WTC11 (cell line): ENCODE data around the gene UBASH3B.

ENCODE experiments used
- CTCF ChIP-seq: fragments of 200-600 bp; IDR thresholded peaks from 2 replicates; pipeline ENCODE4 v1.8.0; 2022; ENCODE audit warnings: antibody characterized with exemption
- ESRRA ChIP-seq: sonication (generic); formaldehyde crosslinking; IDR thresholded peaks from 2 replicates; pipeline ENCODE4 v1.8.1; 2022; ENCODE audit warnings: mild to moderate bottlenecking, missing genetic modification reagents, borderline replicate concordance
- FOXP1 ChIP-seq: sonication (generic); formaldehyde crosslinking; IDR thresholded peaks from 2 replicates; pipeline ENCODE4 v1.8.0; 2022; ENCODE audit warnings: missing genetic modification reagents, mild to moderate bottlenecking, moderate library complexity, borderline replicate concordance
- JAZF1 ChIP-seq: fragments of 250-450 bp; sonication (Bioruptor Pico); IDR thresholded peaks from 2 replicates; pipeline ENCODE4 v1.9.0; 2021; ENCODE audit warnings: moderate library complexity, mild to moderate bottlenecking, inconsistent platforms
- JUN ChIP-seq: sonication (generic); formaldehyde crosslinking; IDR thresholded peaks from 2 replicates; pipeline ENCODE4 v1.8.0; 2023; ENCODE audit warnings: mild to moderate bottlenecking, missing genetic modification reagents
- SOX15 ChIP-seq: fragments of 250-450 bp; sonication (Bioruptor Pico); IDR thresholded peaks from 2 replicates; pipeline ENCODE4 v1.9.0; 2021; ENCODE audit warnings: mild to moderate bottlenecking
- SP1 ChIP-seq: sonication (generic); formaldehyde crosslinking; conservative IDR thresholded peaks from 2 replicates; pipeline ENCODE4 v1.8.1; 2022; ENCODE audit warnings: missing genetic modification reagents
- ZNF423 ChIP-seq: fragments of 250-450 bp; sonication (Bioruptor Pico); IDR thresholded peaks from 2 replicates; pipeline ENCODE4 v2.1.2; 2022; ENCODE audit warnings: mild to moderate bottlenecking, moderate library complexity
- TF ChIP-seq, protein P1 (sequence below): sonication (generic); formaldehyde crosslinking; conservative IDR thresholded peaks from 2 replicates; pipeline ENCODE4 v1.8.1; 2022; ENCODE audit warnings: mild to moderate bottlenecking, missing genetic modification reagents
- TF ChIP-seq, protein P2 (sequence below): sonication (generic); formaldehyde crosslinking; IDR thresholded peaks from 2 replicates; pipeline ENCODE4 v1.8.1; 2022; ENCODE audit warnings: low read depth, missing genetic modification reagents, borderline replicate concordance

DNA sequence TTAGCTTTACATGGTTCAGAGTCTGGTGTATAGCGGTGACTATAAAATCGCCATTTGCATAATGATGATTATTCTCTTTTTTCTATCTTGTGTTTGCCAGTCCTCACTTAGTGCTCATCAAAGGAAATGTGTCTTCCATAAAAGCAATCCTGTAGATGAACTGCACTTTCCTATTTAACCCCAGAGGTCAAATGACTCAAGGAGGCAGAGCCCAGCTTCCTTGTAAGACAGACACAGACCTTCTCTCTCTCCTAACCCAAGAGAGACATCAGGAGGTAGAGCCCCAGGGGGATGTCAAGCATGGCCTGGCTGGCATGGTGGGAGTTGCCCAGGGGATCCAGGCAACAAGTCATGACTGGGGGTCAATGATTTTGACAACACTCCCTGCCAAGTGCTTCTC, 135.9 kb downstream of the UBASH3B start:
- TF ChIP-seq FOXP1 (no peak), SOX15 (no peak), CTCF (no peak), JUN (CRISPR knock-in tag) (no peak), JAZF1 (CRISPR knock-in tag) (no peak), SP1 (CRISPR knock-in tag) (no peak), ESRRA (CRISPR knock-in tag) (no peak), ZNF423 (no peak)
- TF ChIP-seq, protein P1, sequence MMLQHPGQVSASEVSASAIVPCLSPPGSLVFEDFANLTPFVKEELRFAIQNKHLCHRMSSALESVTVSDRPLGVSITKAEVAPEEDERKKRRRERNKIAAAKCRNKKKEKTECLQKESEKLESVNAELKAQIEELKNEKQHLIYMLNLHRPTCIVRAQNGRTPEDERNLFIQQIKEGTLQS = no peak
- TF ChIP-seq, protein P2, sequence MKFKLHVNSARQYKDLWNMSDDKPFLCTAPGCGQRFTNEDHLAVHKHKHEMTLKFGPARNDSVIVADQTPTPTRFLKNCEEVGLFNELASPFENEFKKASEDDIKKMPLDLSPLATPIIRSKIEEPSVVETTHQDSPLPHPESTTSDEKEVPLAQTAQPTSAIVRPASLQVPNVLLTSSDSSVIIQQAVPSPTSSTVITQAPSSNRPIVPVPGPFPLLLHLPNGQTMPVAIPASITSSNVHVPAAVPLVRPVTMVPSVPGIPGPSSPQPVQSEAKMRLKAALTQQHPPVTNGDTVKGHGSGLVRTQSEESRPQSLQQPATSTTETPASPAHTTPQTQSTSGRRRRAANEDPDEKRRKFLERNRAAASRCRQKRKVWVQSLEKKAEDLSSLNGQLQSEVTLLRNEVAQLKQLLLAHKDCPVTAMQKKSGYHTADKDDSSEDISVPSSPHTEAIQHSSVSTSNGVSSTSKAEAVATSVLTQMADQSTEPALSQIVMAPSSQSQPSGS = no peak
